Neural cell (in vitro differentiated cells): Measurements from ENCODE around the gene RNF138. TPM values are rescaled to one million over a fixed set of nuclear protein-coding genes. Genes with fewer than 3 reads are reported as not detected.

Experiments used
- H2AFZ ChIP-seq: fragments of 200-600, 300-800 bp; sonication (generic), shearing (Covaris generic); 2 replicates; pipeline ENCODE4 v1.6.0; 2014; ENCODE audit warnings: low read depth, mild to moderate bottlenecking, antibody characterized with exemption, low read length, moderate library complexity
- H3F3A ChIP-seq: fragments of 200-600 bp; shearing (Covaris generic); 2 replicates; pipeline ENCODE4 v1.6.1; 2016; ENCODE audit warnings: mild to moderate bottlenecking, moderate library complexity, mixed read lengths, antibody characterized with exemption, low read length; ENCODE audit not compliant: insufficient read depth, poor library complexity, severe bottlenecking
- H3K27ac ChIP-seq: fragments of 200-600, 300-800 bp; sonication (generic), shearing (Covaris generic); 2 replicates; pipeline ENCODE4 v1.5.1; 2014; ENCODE audit warnings: mild to moderate bottlenecking, low read length, moderate library complexity
- H3K27me3 ChIP-seq: fragments of 300-800, 200-600 bp; sonication (generic), shearing (Covaris generic); 2 replicates; pipeline ENCODE4 v1.6.0; 2014; ENCODE audit warnings: mild to moderate bottlenecking, low read depth, low read length, moderate library complexity; ENCODE audit not compliant: insufficient read depth
- H3K36me3 ChIP-seq: fragments of 300-800, 200-600 bp; sonication (generic), shearing (Covaris generic); 2 replicates; pipeline ENCODE4 v1.5.1; 2014; ENCODE audit warnings: mild to moderate bottlenecking, antibody characterized with exemption, low read length, moderate library complexity; ENCODE audit not compliant: insufficient read depth
- H3K4me2 ChIP-seq: fragments of 300-800, 200-600 bp; sonication (generic), shearing (Covaris generic); 2 replicates; pipeline ENCODE4 v1.6.0; 2014; ENCODE audit warnings: mild to moderate bottlenecking, low read length
- H3K4me3 ChIP-seq: fragments of 300-800, 200-600 bp; sonication (generic), shearing (Covaris generic); 2 replicates; pipeline ENCODE4 v1.5.1; 2014; ENCODE audit warnings: mild to moderate bottlenecking, low read length, moderate library complexity
- H3K79me2 ChIP-seq: fragments of 200-600 bp; shearing (Covaris generic); replicated peaks from 2 replicates; pipeline ENCODE4 v1.6.0; 2014; ENCODE audit warnings: mild to moderate bottlenecking, low read length, moderate library complexity; ENCODE audit not compliant: insufficient read depth
- H3K9ac ChIP-seq: fragments of 300-800, 200-600 bp; sonication (generic), shearing (Covaris generic); 2 replicates; pipeline ENCODE4 v1.6.1; 2016; ENCODE audit warnings: mild to moderate bottlenecking, low read length, mixed read lengths
- H3K9me2 ChIP-seq: fragments of 200-600 bp; shearing (Covaris generic); 2 replicates; pipeline ENCODE4 v1.6.1; 2016; ENCODE audit warnings: mild to moderate bottlenecking, low read length, mixed read lengths; ENCODE audit not compliant: insufficient read depth
- H3K9me3 ChIP-seq: fragments of 200-600, 300-800 bp; sonication (generic), shearing (Covaris generic); 2 replicates; pipeline ENCODE4 v1.6.1; 2016; ENCODE audit warnings: mild to moderate bottlenecking, mixed run types, low read length, moderate library complexity, mixed read lengths
- H4K20me1 ChIP-seq: fragments of 200-600 bp; shearing (Covaris generic); 2 replicates; pipeline ENCODE4 v1.6.1; 2016; ENCODE audit warnings: mild to moderate bottlenecking, mixed run types; ENCODE audit not compliant: insufficient read depth
- EP300 ChIP-seq: fragments of 450-650 bp; conservative IDR thresholded peaks from 2 replicates; pipeline ENCODE4 v1.6.1; 2014; ENCODE audit warnings: antibody characterized with exemption, mild to moderate bottlenecking, moderate library complexity; ENCODE audit not compliant: poor library complexity, severe bottlenecking
- EZH2 ChIP-seq: fragments of 200-600, 300-800 bp; shearing (Covaris generic), sonication (generic); IDR thresholded peaks from 2 replicates; pipeline ENCODE4 v1.6.1; 2014; ENCODE audit warnings: antibody characterized with exemption, low read length, borderline replicate concordance, mild to moderate bottlenecking; ENCODE audit not compliant: insufficient read depth, poor library complexity, severe bottlenecking
- MXI1 ChIP-seq: fragments of 450-650 bp; conservative IDR thresholded peaks from 2 replicates; pipeline ENCODE4 v1.6.1; 2014; ENCODE audit warnings: antibody characterized with exemption, mild to moderate bottlenecking; ENCODE audit not compliant: poor library complexity, severe bottlenecking
- POLR2AphosphoS5 ChIP-seq: IDR thresholded peaks from 2 replicates; pipeline ENCODE4 v1.6.1; 2012
- RAD21 ChIP-seq: fragments of 450-650 bp; conservative IDR thresholded peaks from 2 replicates; pipeline ENCODE4 v1.6.1; 2014; ENCODE audit warnings: antibody characterized with exemption, mild to moderate bottlenecking, moderate library complexity
- REST ChIP-seq: IDR thresholded peaks from 2 replicates; pipeline ENCODE4 v1.6.1; 2012; ENCODE audit warnings: borderline replicate concordance
- SMC3 ChIP-seq: fragments of 450-650 bp; conservative IDR thresholded peaks from 2 replicates; pipeline ENCODE4 v1.6.1; 2014; ENCODE audit warnings: antibody characterized with exemption, mild to moderate bottlenecking, moderate library complexity; ENCODE audit not compliant: poor library complexity
- TAF1 ChIP-seq: IDR thresholded peaks from 2 replicates; pipeline ENCODE4 v1.6.1; 2012; ENCODE audit warnings: low read depth
- polyA plus RNA-seq: library from polyadenylated mRNA; depleted of rRNA; stranded (reverse); fragments of >200 nt; gene quantifications from 2 replicates; pipeline ENCODE4 v1.2.3, GENCODE V29; 2014
- TF ChIP-seq, protein P1 (sequence below): fragments of 450-650 bp; IDR thresholded peaks from 2 replicates; pipeline ENCODE4 v1.5.1; 2014; ENCODE audit warnings: antibody characterized with exemption, mild to moderate bottlenecking, moderate library complexity; ENCODE audit not compliant: poor library complexity, severe bottlenecking

The RNF138 gene
- polyA plus RNA-seq, 1 donor from 2014 or later = 40.3 TPM

- H3K4me3 ChIP-seq = no peak overlapping the region
- peaks cover 7% of the 10 kb centered on the region for H3K79me2 ChIP-seq
- H4K20me1 ChIP-seq = no peaks in the 10 kb centered on the region
- no peak overlapping the region for H3K9ac ChIP-seq
- H3K27ac ChIP-seq = no peak overlapping the region
- H3K9me2 ChIP-seq = no peaks in the 10 kb centered on the region
- H3K36me3 ChIP-seq = no peaks in the 10 kb centered on the region
- H2AFZ ChIP-seq = no peak overlapping the region
- no peaks in the 10 kb centered on the region for H3K9me3 ChIP-seq
- TF ChIP-seq RAD21 (no peak), REST (no peak), POLR2AphosphoS5 (no peak), SMC3 (no peak), TAF1 (no peak), EZH2 (no peak), EP300 (no peak), MXI1 (no peak)
- TF ChIP-seq, protein P1, sequence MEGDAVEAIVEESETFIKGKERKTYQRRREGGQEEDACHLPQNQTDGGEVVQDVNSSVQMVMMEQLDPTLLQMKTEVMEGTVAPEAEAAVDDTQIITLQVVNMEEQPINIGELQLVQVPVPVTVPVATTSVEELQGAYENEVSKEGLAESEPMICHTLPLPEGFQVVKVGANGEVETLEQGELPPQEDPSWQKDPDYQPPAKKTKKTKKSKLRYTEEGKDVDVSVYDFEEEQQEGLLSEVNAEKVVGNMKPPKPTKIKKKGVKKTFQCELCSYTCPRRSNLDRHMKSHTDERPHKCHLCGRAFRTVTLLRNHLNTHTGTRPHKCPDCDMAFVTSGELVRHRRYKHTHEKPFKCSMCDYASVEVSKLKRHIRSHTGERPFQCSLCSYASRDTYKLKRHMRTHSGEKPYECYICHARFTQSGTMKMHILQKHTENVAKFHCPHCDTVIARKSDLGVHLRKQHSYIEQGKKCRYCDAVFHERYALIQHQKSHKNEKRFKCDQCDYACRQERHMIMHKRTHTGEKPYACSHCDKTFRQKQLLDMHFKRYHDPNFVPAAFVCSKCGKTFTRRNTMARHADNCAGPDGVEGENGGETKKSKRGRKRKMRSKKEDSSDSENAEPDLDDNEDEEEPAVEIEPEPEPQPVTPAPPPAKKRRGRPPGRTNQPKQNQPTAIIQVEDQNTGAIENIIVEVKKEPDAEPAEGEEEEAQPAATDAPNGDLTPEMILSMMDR = no peak
- H3F3A ChIP-seq = no peaks in the 10 kb centered on the region
- H3K4me2 ChIP-seq = no peak overlapping the region
- H3K27me3 ChIP-seq = no peaks in the 10 kb centered on the region
Observed at GRCh38 chr18:32122039-32122438, 30.4 kb downstream of the RNF138 start.

- no peak overlapping the region for H3K9ac ChIP-seq
- no peaks in the 10 kb centered on the region for H3K9me3 ChIP-seq
- H3K27ac ChIP-seq = no peak overlapping the region
- H3K9me2 ChIP-seq = no peaks in the 10 kb centered on the region
- H2AFZ ChIP-seq = no peak overlapping the region
- H3F3A ChIP-seq = no peaks in the 10 kb centered on the region
- H3K4me2 ChIP-seq = no peak overlapping the region
- H3K36me3 ChIP-seq = no peaks in the 10 kb centered on the region
- no peak overlapping the region for H3K4me3 ChIP-seq
- no peaks in the 10 kb centered on the region for H3K79me2 ChIP-seq
- TF ChIP-seq EZH2 (no peak), RAD21 (no peak), POLR2AphosphoS5 (no peak), REST (no peak), TAF1 (no peak), SMC3 (no peak), MXI1 (no peak), EP300 (no peak)
- TF ChIP-seq, protein P1 = no peak
- H3K27me3 ChIP-seq = no peaks in the 10 kb centered on the region
- H4K20me1 ChIP-seq = no peaks in the 10 kb centered on the region
Observed at GRCh38 chr18:32126538-32126937, 34.9 kb downstream of the RNF138 start.
